ENCODE results near the gene PCSK5. TPM values are rescaled to one million over a fixed set of nuclear protein-coding genes. Genes with fewer than 3 reads are reported as not detected.
"Not testable (repeated sequence)": the region's sequence is repeated elsewhere in the genome, so short reads cannot be mapped to it uniquely, and the experiment has no call there.

Gene PCSK5
- total RNA-seq, 1 donor from 2014 or later, result 78.9 TPM

GRCh38 chr9:76358628-76359280 is 468.3 kb downstream of the PCSK5 start:
- no peak for DNase-seq (ENCODE audit: low spot score)

- DNase-seq (ENCODE audit: low spot score), result no peak
These were observed 468.9 kb downstream of the PCSK5 start for GRCh38 chr9:76359365-76359764.

- no peak for DNase-seq (ENCODE audit: low spot score)
These were observed 469.3 kb downstream of the PCSK5 start for GRCh38 chr9:76359766-76360165.

DNA sequence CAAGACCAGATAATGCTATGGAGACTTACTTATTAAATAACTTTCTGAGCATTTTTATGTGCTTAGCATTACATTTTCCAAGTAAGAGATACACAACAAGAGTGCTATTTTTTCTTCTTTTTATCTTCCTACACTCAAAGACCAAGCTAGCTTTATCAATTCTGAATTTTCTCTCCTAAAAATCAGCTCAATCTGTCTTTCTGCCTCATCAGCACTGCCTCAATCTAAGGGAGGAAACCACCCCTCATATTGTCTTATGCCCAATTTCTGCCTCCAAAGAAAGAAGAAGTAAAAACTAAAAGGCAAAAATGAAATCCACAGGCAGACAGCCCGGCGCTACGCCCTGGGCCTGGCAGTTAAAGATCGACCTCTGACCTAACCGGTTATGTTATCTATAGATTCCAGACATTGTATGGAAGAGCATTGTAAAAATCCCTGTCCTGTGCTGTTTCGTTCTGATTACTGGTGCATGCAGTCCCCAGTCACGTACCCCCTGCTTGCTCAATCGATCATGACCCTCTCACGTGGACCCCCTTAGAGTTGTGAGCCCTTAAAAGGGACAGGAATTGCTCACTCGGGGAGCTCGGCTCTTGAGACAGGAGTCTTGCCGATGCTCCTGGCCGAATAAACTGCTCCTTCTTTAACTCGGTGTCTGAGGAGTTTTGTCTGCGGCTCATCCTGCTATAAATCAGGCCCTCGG is 472.0 kb downstream of the PCSK5 start:
- DNase-seq (ENCODE audit: low spot score), result not testable (repeated sequence)

DNA sequence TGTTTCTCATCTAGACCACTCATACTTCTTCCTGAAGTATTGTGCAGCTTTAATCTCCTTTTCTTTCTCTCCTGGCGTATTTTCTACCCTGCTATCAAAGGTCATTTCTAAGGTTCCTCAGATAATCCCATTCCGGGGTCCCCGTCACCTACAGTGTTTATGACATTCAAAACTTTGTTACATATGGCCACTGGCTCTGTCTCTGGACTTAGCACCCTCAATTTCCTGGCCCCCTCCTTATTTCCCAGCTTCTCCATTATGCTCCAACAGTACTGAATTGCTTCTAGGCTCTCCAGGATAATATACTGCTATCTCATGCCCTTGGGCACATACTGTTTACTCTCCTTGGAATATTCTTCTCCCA is 472.5 kb downstream of the PCSK5 start:
- no peak for DNase-seq (ENCODE audit: low spot score)

- DNase-seq (ENCODE audit: low spot score), result no peak
These were observed 474.6 kb downstream of the PCSK5 start for GRCh38 chr9:76365028-76365427.

- no peak for DNase-seq (ENCODE audit: low spot score)
These were observed 475.8 kb downstream of the PCSK5 start for GRCh38 chr9:76366275-76366674.

GRCh38 chr9:76369583-76369982 is 479.1 kb downstream of the PCSK5 start:
- peak; percentile 63 for DNase-seq (ENCODE audit: low spot score)

DNA sequence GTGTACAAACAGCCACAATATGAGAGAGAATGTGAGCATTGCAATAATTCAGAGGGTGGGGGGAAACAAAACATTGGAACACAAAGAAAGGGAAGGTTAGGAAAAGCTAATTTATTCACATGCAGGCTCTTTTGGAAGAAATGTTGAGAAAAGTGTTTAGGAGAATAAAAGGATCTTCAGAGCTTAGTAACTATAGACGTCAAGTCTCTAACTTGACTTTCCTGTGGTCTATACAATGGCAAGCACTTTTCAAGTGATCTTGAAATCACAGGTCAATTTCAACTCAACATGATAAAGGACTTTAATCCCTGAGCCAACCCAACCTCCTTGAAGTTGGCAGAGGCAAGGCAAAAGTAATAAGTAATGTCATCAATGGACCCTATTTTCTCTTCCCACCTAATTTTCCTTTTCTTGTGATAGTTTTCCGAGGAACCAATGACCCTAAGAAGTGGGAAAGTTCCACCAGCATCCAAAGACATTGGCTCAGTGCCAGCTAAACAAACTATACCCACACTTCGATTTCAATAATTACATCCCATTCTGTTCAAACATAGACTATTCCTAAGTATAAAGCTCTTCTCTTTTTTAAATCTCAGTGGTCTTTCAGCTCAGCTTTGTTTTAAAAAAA is 480.0 kb downstream of the PCSK5 start:
- no peak for DNase-seq (ENCODE audit: low spot score)

- no peak for DNase-seq (ENCODE audit: low spot score)
These were observed 481.4 kb downstream of the PCSK5 start for GRCh38 chr9:76371901-76372300.

DNA sequence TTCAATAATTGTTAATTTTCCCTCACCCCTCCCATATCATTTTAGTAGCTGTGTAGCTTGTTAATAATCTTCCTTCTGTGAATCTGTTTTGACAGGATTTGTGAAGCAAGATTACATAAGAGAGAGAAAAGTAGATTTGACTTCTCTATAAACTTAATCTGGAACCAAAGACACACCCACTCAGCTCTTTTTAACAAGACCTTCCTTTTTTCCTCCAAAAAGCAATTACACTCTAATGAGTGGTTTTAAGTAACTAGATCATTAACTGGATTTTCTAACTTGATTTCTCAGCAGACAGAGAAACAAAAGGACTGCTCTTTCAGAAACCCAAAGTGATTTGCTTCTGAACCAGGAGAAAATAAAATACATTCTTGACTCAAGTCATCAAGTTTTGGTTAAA is 481.9 kb downstream of the PCSK5 start:
- DNase-seq (ENCODE audit: low spot score), result no peak

DNA sequence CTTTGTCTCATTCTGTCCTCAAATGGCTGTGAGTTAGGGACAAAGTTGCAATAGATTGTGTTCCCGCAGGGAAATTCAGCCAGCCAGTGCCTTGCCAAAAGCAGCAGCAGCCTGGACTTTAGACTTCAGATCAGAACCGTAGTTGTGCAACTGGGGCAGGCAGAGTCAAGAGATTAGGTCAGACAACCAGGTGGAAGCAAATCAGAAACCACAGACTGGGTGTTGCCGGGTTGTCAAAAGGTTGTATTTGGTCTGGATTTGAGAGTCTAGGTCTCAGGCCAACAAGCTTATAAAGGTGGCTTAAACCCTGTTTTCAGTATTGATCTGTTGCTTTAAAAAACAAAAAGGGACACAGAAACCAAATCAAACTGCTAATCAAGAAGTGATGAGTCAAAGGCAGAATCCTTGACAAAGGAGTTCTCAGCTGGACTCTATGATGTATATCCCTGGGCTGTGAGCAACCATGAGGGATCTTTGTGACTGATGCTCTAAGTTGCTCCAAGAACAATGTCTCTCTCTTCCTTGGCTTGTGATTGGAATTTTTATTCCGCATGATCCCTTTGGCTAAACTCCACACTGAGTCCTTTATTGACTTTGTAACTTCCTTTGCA is 482.8 kb downstream of the PCSK5 start:
- peak; percentile 85 for DNase-seq (ENCODE audit: low spot score)

DNA sequence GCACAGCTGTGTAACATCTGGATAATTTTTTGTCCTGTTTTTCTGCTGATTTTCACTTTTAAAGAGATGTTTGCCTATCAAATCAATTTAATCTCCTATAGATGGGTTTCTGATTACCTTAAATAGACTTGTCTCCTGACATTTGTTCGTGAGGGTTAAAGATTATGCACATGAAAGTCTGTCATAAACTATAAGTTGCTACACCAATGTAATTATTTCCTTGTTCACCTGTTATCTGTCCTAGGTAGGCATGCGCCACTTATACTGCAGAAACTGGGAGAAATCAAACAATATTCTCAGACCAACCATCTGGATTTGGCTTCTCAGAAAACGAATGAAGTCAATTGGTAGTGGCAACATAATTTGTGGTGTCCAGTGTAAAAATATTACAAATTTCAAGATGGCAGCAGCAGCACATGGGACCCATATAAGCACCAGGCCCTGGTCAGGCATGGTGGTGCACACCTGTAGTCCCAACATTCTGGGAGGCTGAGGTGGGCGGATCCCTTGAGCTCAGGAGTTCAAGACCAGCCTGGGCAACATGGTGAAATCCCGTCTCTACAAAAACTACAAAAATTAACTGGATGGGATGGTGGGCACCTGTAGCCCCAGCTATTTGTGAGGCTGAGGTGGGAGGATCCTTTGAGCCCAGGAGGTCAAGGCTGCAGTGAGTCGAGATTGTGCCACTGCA is 483.5 kb downstream of the PCSK5 start:
- no peak for DNase-seq (ENCODE audit: low spot score)

DNA sequence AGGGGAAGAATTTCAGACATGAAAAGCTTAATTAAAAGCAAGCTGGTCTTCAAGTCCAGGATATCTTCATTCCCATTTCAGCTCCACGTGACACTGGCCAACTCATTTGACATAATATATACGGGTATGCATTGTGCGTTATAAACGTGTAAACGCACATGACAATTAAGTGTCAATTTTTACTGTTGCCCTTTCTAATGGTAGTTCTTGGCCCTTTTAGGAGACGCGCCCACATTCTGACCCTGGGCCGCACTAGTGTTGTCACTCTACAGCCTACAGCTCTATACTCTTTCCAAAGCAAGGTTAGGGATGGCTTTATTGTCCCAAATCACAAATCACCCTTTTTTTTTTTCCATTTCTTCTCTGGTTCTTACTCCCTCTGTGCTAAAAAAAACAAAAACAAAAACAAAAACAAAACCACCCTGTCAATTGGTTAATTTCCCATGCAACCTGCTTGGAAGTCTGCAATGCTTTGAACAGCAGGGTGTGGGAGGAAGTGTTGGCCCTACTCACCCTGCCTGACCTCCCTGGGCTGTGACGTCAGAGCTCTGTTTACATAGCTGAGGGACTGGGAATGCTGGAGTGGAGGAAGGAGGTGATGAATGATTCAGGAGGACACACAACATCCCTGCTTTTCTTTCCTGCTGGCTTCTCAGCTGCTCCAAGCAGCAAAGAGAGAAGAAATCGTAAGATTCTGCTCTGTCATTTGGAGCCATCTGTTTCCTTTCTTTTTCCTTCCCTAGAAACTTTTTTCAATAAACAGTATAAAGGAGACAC is 484.5 kb downstream of the PCSK5 start:
- DNase-seq (ENCODE audit: low spot score), result peak; percentile 93

- no peak for DNase-seq (ENCODE audit: low spot score)
These were observed 487.3 kb downstream of the PCSK5 start for GRCh38 chr9:76377791-76378190.

- no peak for DNase-seq (ENCODE audit: low spot score)
These were observed 488.0 kb downstream of the PCSK5 start for GRCh38 chr9:76378367-76379073.

- DNase-seq (ENCODE audit: low spot score), result no peak
These were observed 489.0 kb downstream of the PCSK5 start for GRCh38 chr9:76379494-76379893.

- no peak for DNase-seq (ENCODE audit: low spot score)
These were observed 500.2 kb downstream of the PCSK5 start for GRCh38 chr9:76390656-76391055.

- peak; percentile 96 for DNase-seq (ENCODE audit: low spot score)
These were observed 503.9 kb downstream of the PCSK5 start, which contains the start of gene RFK for GRCh38 chr9:76394195-76394959. TSS of gene RFK (minus strand) at chr9:76394426. CDS start at chr9:76394171, 255 bp downstream.

- peak; percentile 52 for DNase-seq (ENCODE audit: low spot score)
These were observed 504.4 kb downstream of the PCSK5 start for GRCh38 chr9:76394960-76395252.

Measured in mucosa of gallbladder (tissue), 1 donor.